ENCODE data around the gene RHOBTB3.

Gene RHOBTB3, protein sequence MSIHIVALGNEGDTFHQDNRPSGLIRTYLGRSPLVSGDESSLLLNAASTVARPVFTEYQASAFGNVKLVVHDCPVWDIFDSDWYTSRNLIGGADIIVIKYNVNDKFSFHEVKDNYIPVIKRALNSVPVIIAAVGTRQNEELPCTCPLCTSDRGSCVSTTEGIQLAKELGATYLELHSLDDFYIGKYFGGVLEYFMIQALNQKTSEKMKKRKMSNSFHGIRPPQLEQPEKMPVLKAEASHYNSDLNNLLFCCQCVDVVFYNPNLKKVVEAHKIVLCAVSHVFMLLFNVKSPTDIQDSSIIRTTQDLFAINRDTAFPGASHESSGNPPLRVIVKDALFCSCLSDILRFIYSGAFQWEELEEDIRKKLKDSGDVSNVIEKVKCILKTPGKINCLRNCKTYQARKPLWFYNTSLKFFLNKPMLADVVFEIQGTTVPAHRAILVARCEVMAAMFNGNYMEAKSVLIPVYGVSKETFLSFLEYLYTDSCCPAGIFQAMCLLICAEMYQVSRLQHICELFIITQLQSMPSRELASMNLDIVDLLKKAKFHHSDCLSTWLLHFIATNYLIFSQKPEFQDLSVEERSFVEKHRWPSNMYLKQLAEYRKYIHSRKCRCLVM

DNA sequence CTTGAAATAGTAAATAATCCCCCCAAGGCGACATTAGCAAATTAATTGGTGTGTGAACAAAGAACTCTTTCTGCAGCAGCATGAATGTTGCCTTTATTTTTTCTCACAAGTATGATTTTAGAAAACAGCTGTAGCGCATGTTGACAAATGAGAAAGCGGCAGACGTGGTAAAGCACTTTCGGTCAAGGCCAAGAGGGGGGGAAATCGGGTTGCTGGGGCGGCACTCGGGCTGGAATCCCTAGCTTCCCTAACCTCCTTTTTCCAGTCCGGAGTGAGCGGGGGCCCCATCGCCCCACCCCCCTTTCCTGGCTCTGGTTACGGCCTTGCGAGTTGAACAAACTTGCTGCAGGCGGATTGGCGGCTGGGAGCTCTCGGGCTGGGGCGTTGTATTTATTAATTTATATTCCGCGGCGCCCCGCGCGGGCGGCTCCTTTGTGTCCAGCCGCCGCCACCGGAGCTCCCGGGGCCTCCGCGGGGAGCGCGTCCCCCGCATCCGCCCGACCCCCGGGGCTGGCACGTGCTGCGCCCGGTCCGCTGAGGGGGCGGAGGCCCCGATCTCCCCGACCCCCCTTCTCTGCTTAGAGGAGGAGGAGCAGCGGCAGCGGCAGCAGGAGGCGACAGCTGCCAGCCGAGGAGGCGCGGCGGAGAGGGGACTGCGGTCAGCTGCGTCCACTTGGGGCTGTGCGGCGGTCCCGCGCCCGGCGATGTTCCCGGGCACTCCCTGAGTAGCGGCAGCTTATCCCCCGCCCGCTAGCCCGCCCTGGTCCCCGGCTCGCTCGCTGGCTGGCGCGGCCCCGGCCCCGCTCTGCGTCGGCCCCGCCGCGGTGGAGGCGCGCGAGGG, at the start of gene RHOBTB3:
RHOBTB3 (plus strand) TSS at position 607 of the 841 bp plus-strand sequence. CDS start 347 bp downstream, outside the sequence.
- H2AFZ ChIP-seq (ENCODE audit: low read length): peak within 1 kb of the TSS; percentile 83
- no peaks in the 10 kb centered on the region for H3F3A ChIP-seq (ENCODE audit: low read depth)
- H3K79me2 ChIP-seq (ENCODE audit: insufficient read depth, low read length): peaks cover 61% of the 10 kb centered on the region
- H3K27me3 ChIP-seq (ENCODE audit: insufficient read depth, low read length, poor library complexity, severe bottlenecking): no peaks in the 10 kb centered on the region
- H4K20me1 ChIP-seq (ENCODE audit: insufficient read depth, low read length, poor library complexity, severe bottlenecking): peaks cover 32% of the 10 kb centered on the region
- H3K36me3 ChIP-seq (ENCODE audit: insufficient read depth, low read length): no peaks in the 10 kb centered on the region
- no peak for TF ChIP-seq EZH2phosphoT487 (IDR thresholded peaks at IDR 0.05; ENCODE audit: borderline replicate concordance)
- TF ChIP-seq, protein P1, sequence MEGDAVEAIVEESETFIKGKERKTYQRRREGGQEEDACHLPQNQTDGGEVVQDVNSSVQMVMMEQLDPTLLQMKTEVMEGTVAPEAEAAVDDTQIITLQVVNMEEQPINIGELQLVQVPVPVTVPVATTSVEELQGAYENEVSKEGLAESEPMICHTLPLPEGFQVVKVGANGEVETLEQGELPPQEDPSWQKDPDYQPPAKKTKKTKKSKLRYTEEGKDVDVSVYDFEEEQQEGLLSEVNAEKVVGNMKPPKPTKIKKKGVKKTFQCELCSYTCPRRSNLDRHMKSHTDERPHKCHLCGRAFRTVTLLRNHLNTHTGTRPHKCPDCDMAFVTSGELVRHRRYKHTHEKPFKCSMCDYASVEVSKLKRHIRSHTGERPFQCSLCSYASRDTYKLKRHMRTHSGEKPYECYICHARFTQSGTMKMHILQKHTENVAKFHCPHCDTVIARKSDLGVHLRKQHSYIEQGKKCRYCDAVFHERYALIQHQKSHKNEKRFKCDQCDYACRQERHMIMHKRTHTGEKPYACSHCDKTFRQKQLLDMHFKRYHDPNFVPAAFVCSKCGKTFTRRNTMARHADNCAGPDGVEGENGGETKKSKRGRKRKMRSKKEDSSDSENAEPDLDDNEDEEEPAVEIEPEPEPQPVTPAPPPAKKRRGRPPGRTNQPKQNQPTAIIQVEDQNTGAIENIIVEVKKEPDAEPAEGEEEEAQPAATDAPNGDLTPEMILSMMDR (conservative IDR thresholded peaks at IDR 0.05; ENCODE audit: low read length): 0 out of 2 replicates have a peak, but pooled peaks have one; percentile 9
- peak within 1 kb of the TSS; percentile 85 for H3K4me2 ChIP-seq (ENCODE audit: low read depth, low read length, poor library complexity, severe bottlenecking)
- H3K9me2 ChIP-seq (replicated peaks; ENCODE audit: low read depth, low read length): no peaks in the 10 kb centered on the region
- H3K4me1 ChIP-seq (ENCODE audit: insufficient read depth, low read length, poor library complexity, severe bottlenecking): peaks cover 89% of the 10 kb centered on the region
- H3K4me3 ChIP-seq (ENCODE audit: low read length, poor library complexity, severe bottlenecking): peak within 1 kb of the TSS; percentile 88
- H3K9me3 ChIP-seq (ENCODE audit: insufficient read depth, low read depth, low read length): no peaks in the 10 kb centered on the region
- H3K9ac ChIP-seq (ENCODE audit: low read depth, low read length, poor library complexity, severe bottlenecking): peak within 1 kb of the TSS; percentile 87

DNA sequence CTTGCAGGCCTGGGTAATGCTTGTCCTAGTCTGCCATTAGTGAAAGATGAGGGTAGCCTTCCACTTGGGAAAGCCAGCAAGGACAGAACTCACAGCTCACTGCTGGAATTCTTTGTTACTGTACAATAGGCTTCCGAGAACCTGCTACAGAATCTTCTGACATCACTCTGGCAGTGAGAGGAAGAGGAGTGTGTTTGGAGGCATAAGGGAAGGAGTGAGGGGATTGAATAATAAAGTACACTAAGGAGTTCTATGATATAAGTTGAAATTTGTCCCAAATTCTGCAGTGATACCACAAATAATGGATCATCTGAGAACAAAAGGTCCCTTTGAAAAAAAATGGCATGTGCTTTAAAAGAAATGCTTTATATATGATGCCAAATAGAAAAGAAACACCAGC, 48.2 kb upstream of the RHOBTB3 start, which contains the start of gene SPATA9:
SPATA9 (minus strand) TSS at position 101 of the 400 bp plus-strand sequence. CDS start 137 bp downstream, outside the sequence.
- no peaks in the 10 kb centered on the region for H3K79me2 ChIP-seq (ENCODE audit: insufficient read depth, low read length)
- no peak within 1 kb of the TSS for H3K4me2 ChIP-seq (ENCODE audit: low read depth, low read length, poor library complexity, severe bottlenecking)
- H3K4me3 ChIP-seq (ENCODE audit: low read length, poor library complexity, severe bottlenecking): no peak within 1 kb of the TSS
- no peaks in the 10 kb centered on the region for H4K20me1 ChIP-seq (ENCODE audit: insufficient read depth, low read length, poor library complexity, severe bottlenecking)
- no peaks in the 10 kb centered on the region for H3K36me3 ChIP-seq (ENCODE audit: insufficient read depth, low read length)
- H3K9me2 ChIP-seq (replicated peaks; ENCODE audit: low read depth, low read length): no peaks in the 10 kb centered on the region
- H2AFZ ChIP-seq (ENCODE audit: low read length): no peak within 1 kb of the TSS
- TF ChIP-seq EZH2phosphoT487 (IDR thresholded peaks at IDR 0.05; ENCODE audit: borderline replicate concordance): no peak
- TF ChIP-seq, protein P1 (conservative IDR thresholded peaks at IDR 0.05; ENCODE audit: low read length): no peak
- no peaks in the 10 kb centered on the region for H3K27me3 ChIP-seq (ENCODE audit: insufficient read depth, low read length, poor library complexity, severe bottlenecking)
- no peaks in the 10 kb centered on the region for H3K9me3 ChIP-seq (ENCODE audit: insufficient read depth, low read depth, low read length)
- no peak within 1 kb of the TSS for H3K9ac ChIP-seq (ENCODE audit: low read depth, low read length, poor library complexity, severe bottlenecking)
- H3F3A ChIP-seq (ENCODE audit: low read depth): no peaks in the 10 kb centered on the region
- H3K4me1 ChIP-seq (ENCODE audit: insufficient read depth, low read length, poor library complexity, severe bottlenecking): no peaks in the 10 kb centered on the region

DNA sequence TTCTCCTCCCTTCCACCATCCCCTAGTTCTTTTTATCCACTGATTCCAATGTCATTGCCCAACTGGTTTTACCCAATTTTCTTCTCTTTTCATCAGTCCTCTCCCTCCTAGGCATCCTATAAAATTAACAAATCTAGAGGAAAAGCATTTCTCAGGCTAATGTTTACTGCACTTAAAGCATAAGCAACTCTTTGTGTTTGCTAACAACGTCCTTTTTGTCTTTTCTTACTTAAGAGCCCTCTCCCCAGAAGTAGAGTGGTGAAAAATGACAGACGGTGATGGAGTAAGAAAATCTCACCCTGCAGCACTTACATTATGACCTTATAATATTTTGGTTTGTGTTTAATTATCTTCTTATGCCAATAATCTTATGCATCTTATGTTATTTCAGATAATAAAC, 46.8 kb upstream of the RHOBTB3 start:
- TF ChIP-seq, protein P1 (conservative IDR thresholded peaks at IDR 0.05; ENCODE audit: low read length): no peak
- no peak for TF ChIP-seq EZH2phosphoT487 (IDR thresholded peaks at IDR 0.05; ENCODE audit: borderline replicate concordance)
- H2AFZ ChIP-seq (ENCODE audit: low read length): no peak overlapping the region
- no peaks in the 10 kb centered on the region for H3F3A ChIP-seq (ENCODE audit: low read depth)
- no peak overlapping the region for H3K9ac ChIP-seq (ENCODE audit: low read depth, low read length, poor library complexity, severe bottlenecking)
- H3K4me2 ChIP-seq (ENCODE audit: low read depth, low read length, poor library complexity, severe bottlenecking): no peak overlapping the region
- no peaks in the 10 kb centered on the region for H3K9me2 ChIP-seq (replicated peaks; ENCODE audit: low read depth, low read length)
- H4K20me1 ChIP-seq (ENCODE audit: insufficient read depth, low read length, poor library complexity, severe bottlenecking): no peaks in the 10 kb centered on the region
- H3K27me3 ChIP-seq (ENCODE audit: insufficient read depth, low read length, poor library complexity, severe bottlenecking): no peaks in the 10 kb centered on the region
- H3K79me2 ChIP-seq (ENCODE audit: insufficient read depth, low read length): no peaks in the 10 kb centered on the region
- H3K36me3 ChIP-seq (ENCODE audit: insufficient read depth, low read length): no peaks in the 10 kb centered on the region
- no peak overlapping the region for H3K4me3 ChIP-seq (ENCODE audit: low read length, poor library complexity, severe bottlenecking)
- no peaks in the 10 kb centered on the region for H3K9me3 ChIP-seq (ENCODE audit: insufficient read depth, low read depth, low read length)
- H3K4me1 ChIP-seq (ENCODE audit: insufficient read depth, low read length, poor library complexity, severe bottlenecking): no peaks in the 10 kb centered on the region
